Stomach (tissue), 9 donors: ENCODE data around the gene EHMT1. TPM values are rescaled to one million over a fixed set of nuclear protein-coding genes. Genes with fewer than 3 reads are reported as not detected.

Experiments
- DNase-seq, 2 donors: peaks; one replicate each; pipeline versions ENCODE4 v3.0.0 to v3.0.0-alpha.2; 2013 to 2019
- H3K27ac ChIP-seq, 5 donors: fragments of 200-600 bp in 4 of 5; sonication (generic) in 4 of 5; one replicate each; pipeline ENCODE4 v1.5.1; 2013 to 2019; ENCODE audit warnings: mild to moderate bottlenecking in 1 of 5, moderate library complexity in 1 of 5
- H3K27me3 ChIP-seq, 3 donors: fragments of 200-600 bp; sonication (generic); one replicate each; pipeline ENCODE4 v1.5.1; 2017 to 2019; ENCODE audit warnings: mixed run types in 1 of 3
- H3K36me3 ChIP-seq, 4 donors: fragments of 200-600 bp; sonication (generic); 1 replicate in 3 of 4; 2 replicates in 1 of 4; pipeline ENCODE4 v1.5.1; 2016 to 2019
- H3K4me1 ChIP-seq, 4 donors: fragments of 200-600 bp; sonication (generic); one replicate each; pipeline ENCODE4 v1.5.1; 2016 to 2019
- H3K4me3 ChIP-seq, 4 donors: fragments of 200-600 bp; sonication (generic) in 3 of 4; one replicate each; pipeline ENCODE4 v1.5.1; 2016 to 2019; ENCODE audit warnings: mild to moderate bottlenecking in 1 of 4
- H3K9me3 ChIP-seq, 4 donors: fragments of 200-600 bp; sonication (generic); one replicate each; pipeline ENCODE4 v1.5.1; 2016 to 2019
- CTCF ChIP-seq, 7 experiments: fragments of 450-650 bp in 4 of 7; fragments of 200-600 bp in 3 of 7; sonication (generic) in 3 of 7; IDR thresholded peaks; one replicate each; pipeline ENCODE4 v1.5.1; 2016 to 2019; ENCODE audit warnings: antibody characterized with exemption in 7 of 7, control low read depth in 2 of 7, mild to moderate bottlenecking in 1 of 7
- EP300 ChIP-seq: sonication (generic); formaldehyde crosslinking; IDR thresholded peaks from one replicate; pipeline ENCODE4 v1.6.1; 2017; ENCODE audit warnings: antibody characterized with exemption
- POLR2A ChIP-seq, 4 donors: fragments of 450-650 bp; IDR thresholded peaks; one replicate each; pipeline ENCODE4 v1.6.1; 2016; ENCODE audit warnings: antibody characterized with exemption in 4 of 4, control low read depth in 2 of 4, mild to moderate bottlenecking in 1 of 4, moderate library complexity in 1 of 4
- POLR2AphosphoS5 ChIP-seq, 3 donors: sonication (generic); formaldehyde crosslinking; IDR thresholded peaks; one replicate each; pipeline ENCODE4 v1.6.1; 2016; ENCODE audit warnings: antibody characterized with exemption in 3 of 3
- WGBS, 5 donors: extraction: QIAGEN DNeasy Blood & Tissue Kit in 3 of 5; methylation state at CpG; one replicate each; pipeline versions ENCODE4 v1.1.5 to v1.1.7; 2013 to 2018; 5-methylcytosine and 5-hydroxymethylcytosine counted together
- intact Hi-C: fragments of 100-400 bp; cut with DNase I; formaldehyde crosslinking; loops from one replicate; pipeline ENCODE4 v1.15.1; 2023; ENCODE audit warnings: low total_unique reads
- polyA plus RNA-seq, 3 donors: library from polyadenylated mRNA; stranded (reverse); fragments of 200-250 nt; gene quantifications; one replicate each; pipeline ENCODE4 v1.2.3, GENCODE V29; 2013
- total RNA-seq, 5 donors: library from RNA; depleted of rRNA; stranded (reverse); fragments of >200 nt; gene quantifications; one replicate each; pipeline versions ENCODE4 v1.1.0 to v1.2.3, GENCODE V29; 2014 to 2016
- donor health status: healthy with polysubstance abuse.
- donor health status: Bipolar disorder and iron deficiency.
- donor health status: healthy.

Gene EHMT1
- total and polyA plus RNA-seq, 8 donors = 23.9 to 419 (median 79.5) TPM

DNA sequence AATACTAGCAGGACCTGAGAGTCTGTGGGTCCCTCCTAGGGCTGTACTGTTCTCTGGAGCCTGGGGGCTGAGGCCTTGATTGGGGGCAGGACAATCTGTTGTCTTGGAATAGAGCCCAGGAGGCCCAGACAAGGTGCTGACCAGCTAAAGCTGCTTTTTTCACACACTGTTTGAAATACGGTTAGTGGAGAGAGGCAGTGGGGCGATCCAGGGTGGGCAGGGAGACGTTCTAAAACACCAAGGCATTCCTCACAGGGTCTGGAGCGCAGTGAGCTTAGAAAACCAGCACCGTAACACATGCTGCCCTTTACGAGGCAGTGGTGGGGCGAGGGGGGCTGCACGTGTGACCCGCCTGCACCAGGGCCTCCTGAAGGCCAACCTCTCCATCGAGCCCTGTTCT is 55.1 kb downstream of the EHMT1 start:
- Histone ChIP-seq H3K27ac (peak overlapping the region in 2 of 5 donors; percentile 3 to 34), H3K27me3 (no peaks in the 10 kb centered on the region), H3K36me3 (peaks cover 0 to 24% (median 13%) of the 10 kb centered on the region in 4 donors), H3K4me1 (peaks cover 26 to 55% (median 38%) of the 10 kb centered on the region in 4 donors), H3K4me3 (no peak overlapping the region), H3K9me3 (no peaks in the 10 kb centered on the region)
- intact Hi-C loops = no loop called here
- peak in 1 of 2 donors; percentile 53 for DNase-seq
- no peak for TF ChIP-seq CTCF (IDR thresholded peaks at IDR 0.05)
- WGBS, 5 donors = 42 to 78% (median 69%) methylated on average over 10 of the region's 10 CpGs

GRCh38 chr9:137674307-137674975 is 55.6 kb downstream of the EHMT1 start:
- H3K27ac ChIP-seq = no peak overlapping the region
- TF ChIP-seq CTCF (IDR thresholded peaks at IDR 0.05) (no peak), POLR2AphosphoS5 (IDR thresholded peaks at IDR 0.05) (no peak), EP300 (no peak)
- no peak overlapping the region for H3K4me3 ChIP-seq
- intact Hi-C loops = no loop called here
- no peak for DNase-seq
- peaks cover 0 to 19% (median 9%) of the 10 kb centered on the region in 4 donors for H3K36me3 ChIP-seq
- WGBS, 5 donors = 59 to 76% (median 70%) methylated on average over 15 of the region's 15 CpGs
- no peaks in the 10 kb centered on the region for H3K9me3 ChIP-seq
- H3K27me3 ChIP-seq = no peaks in the 10 kb centered on the region
- peaks cover 26 to 58% (median 39%) of the 10 kb centered on the region in 4 donors for H3K4me1 ChIP-seq

- TF ChIP-seq POLR2A (IDR thresholded peaks at IDR 0.05) = no peak
- no peak for TF ChIP-seq POLR2AphosphoS5 (IDR thresholded peaks at IDR 0.05)
- TF ChIP-seq CTCF (IDR thresholded peaks at IDR 0.05) = no peak
- TF ChIP-seq EP300 = no peak
- Histone ChIP-seq H3K4me3 (no peak overlapping the region), H3K9me3 (no peaks in the 10 kb centered on the region), H3K36me3 (peaks cover 0 to 17% (median 6%) of the 10 kb centered on the region in 4 donors), H3K27ac (no peak overlapping the region), H3K4me1 (peaks cover 24 to 58% (median 40%) of the 10 kb centered on the region in 4 donors), H3K27me3 (no peaks in the 10 kb centered on the region)
- 85 to 96% (median 91%) methylated on average over 5 of the region's 5 CpGs for whole genome bisulfite sequencing, 5 donors
- intact Hi-C loops = no loop called here
- DNase-seq = no peak
These were observed 56.1 kb downstream of the EHMT1 start for GRCh38 chr9:137674976-137675320.

GRCh38 chr9:137676998-137677397 is 58.2 kb downstream of the EHMT1 start:
- Histone ChIP-seq H3K4me1 (peaks cover 24 to 63% (median 46%) of the 10 kb centered on the region in 4 donors), H3K27ac (no peak overlapping the region), H3K27me3 (no peaks in the 10 kb centered on the region), H3K36me3 (peaks cover 0 to 17% (median 6%) of the 10 kb centered on the region in 4 donors), H3K4me3 (no peak overlapping the region), H3K9me3 (no peaks in the 10 kb centered on the region)
- TF ChIP-seq EP300 (no peak), CTCF (IDR thresholded peaks at IDR 0.05) (no peak), POLR2AphosphoS5 (IDR thresholded peaks at IDR 0.05) (no peak), POLR2A (IDR thresholded peaks at IDR 0.05) (no peak)
- WGBS, 5 donors = 92 to 96% (median 95%) methylated on average over 12 of the region's 12 CpGs
- DNase-seq = no peak
- intact Hi-C loops = no loop called here
